Colon (tissue), 2 donors: Measurements from ENCODE around the gene PTPRN2.
"Not testable (repeated sequence)": the region's sequence is repeated elsewhere in the genome, so short reads cannot be mapped to it uniquely, and the experiment has no call there.

Source experiments
- FAIRE-seq: peaks from 2 replicates; lab custom pipeline; 2012; peaks lifted over from hg19 to GRCh38; lab: Jason Lieb, UNC
- donor health status: control.
- donor health status: control.

PTPRN2 gene

GRCh38 chr7:157897681-157898080 is 689.9 kb downstream of the PTPRN2 start:
- FAIRE-seq = no peak

- FAIRE-seq = no peak
These were observed 690.7 kb downstream of the PTPRN2 start for GRCh38 chr7:157896774-157897555.

GRCh38 chr7:157896376-157896675 is 691.3 kb downstream of the PTPRN2 start:
- FAIRE-seq = not testable (repeated sequence)

- FAIRE-seq = no peak
These were observed 691.9 kb downstream of the PTPRN2 start for GRCh38 chr7:157895520-157896375.

- not testable (repeated sequence) for FAIRE-seq
These were observed 692.5 kb downstream of the PTPRN2 start for GRCh38 chr7:157895098-157895497.

GRCh38 chr7:157893535-157894044 is 694.0 kb downstream of the PTPRN2 start:
- FAIRE-seq = no peak

- no peak for FAIRE-seq
These were observed 694.7 kb downstream of the PTPRN2 start for GRCh38 chr7:157892751-157893523.

GRCh38 chr7:157890921-157891401 is 696.7 kb downstream of the PTPRN2 start:
- no peak for FAIRE-seq

- no peak for FAIRE-seq
These were observed 698.1 kb downstream of the PTPRN2 start for GRCh38 chr7:157889480-157889879.

- FAIRE-seq = no peak
These were observed 699.0 kb downstream of the PTPRN2 start for GRCh38 chr7:157888579-157888978.

GRCh38 chr7:157887400-157887799 is 700.2 kb downstream of the PTPRN2 start:
- FAIRE-seq = no peak

GRCh38 chr7:157886711-157887110 is 700.9 kb downstream of the PTPRN2 start:
- no peak for FAIRE-seq

GRCh38 chr7:157886266-157886665 is 701.4 kb downstream of the PTPRN2 start:
- FAIRE-seq = no peak

GRCh38 chr7:157885140-157885539 is 702.5 kb downstream of the PTPRN2 start:
- FAIRE-seq = no peak

GRCh38 chr7:157884461-157885062 is 703.1 kb downstream of the PTPRN2 start:
- FAIRE-seq = no peak

- no peak for FAIRE-seq
These were observed 706.4 kb downstream of the PTPRN2 start for GRCh38 chr7:157881048-157881771.

- FAIRE-seq = no peak
These were observed 708.2 kb downstream of the PTPRN2 start for GRCh38 chr7:157879391-157879790.

- no peak for FAIRE-seq
These were observed 710.1 kb downstream of the PTPRN2 start for GRCh38 chr7:157877298-157878090.

GRCh38 chr7:157876469-157877285 is 710.9 kb downstream of the PTPRN2 start:
- FAIRE-seq = no peak
